Measurements from ENCODE around the gene MYO18A.

MYO18A gene

DNA sequence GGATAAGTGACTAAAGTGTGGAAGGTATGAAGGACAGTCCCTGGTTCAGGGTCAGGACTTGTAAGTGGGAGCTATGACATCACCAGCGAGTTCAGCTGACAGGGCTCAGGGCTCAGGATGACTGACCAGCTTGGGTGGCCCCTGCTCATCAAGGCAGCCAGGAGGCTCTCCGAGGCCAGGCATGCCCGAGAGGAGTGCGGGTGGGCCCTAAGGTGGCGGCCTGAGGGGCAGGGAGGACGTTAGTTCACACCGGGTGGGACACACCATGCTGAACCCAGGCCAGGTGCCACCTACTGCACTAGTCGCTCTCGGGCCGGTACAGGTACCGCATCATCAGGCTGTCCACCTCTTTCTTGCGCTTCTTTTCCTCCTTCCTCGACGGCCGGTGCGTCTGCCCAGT is 100.8 kb downstream of the MYO18A start:
- no peak overlapping the region for H3K4me3 ChIP-seq (replicated peaks in 1 of 2; ENCODE audit: low read depth in 2 of 2, low read length in 2 of 2)
- no peak for DNase-seq (ENCODE audit: low read depth in 2 of 2)
- TF ChIP-seq, protein P1, sequence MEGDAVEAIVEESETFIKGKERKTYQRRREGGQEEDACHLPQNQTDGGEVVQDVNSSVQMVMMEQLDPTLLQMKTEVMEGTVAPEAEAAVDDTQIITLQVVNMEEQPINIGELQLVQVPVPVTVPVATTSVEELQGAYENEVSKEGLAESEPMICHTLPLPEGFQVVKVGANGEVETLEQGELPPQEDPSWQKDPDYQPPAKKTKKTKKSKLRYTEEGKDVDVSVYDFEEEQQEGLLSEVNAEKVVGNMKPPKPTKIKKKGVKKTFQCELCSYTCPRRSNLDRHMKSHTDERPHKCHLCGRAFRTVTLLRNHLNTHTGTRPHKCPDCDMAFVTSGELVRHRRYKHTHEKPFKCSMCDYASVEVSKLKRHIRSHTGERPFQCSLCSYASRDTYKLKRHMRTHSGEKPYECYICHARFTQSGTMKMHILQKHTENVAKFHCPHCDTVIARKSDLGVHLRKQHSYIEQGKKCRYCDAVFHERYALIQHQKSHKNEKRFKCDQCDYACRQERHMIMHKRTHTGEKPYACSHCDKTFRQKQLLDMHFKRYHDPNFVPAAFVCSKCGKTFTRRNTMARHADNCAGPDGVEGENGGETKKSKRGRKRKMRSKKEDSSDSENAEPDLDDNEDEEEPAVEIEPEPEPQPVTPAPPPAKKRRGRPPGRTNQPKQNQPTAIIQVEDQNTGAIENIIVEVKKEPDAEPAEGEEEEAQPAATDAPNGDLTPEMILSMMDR (IDR thresholded peaks at IDR 0.05; ENCODE audit: low read depth, low read length): no peak

DNA sequence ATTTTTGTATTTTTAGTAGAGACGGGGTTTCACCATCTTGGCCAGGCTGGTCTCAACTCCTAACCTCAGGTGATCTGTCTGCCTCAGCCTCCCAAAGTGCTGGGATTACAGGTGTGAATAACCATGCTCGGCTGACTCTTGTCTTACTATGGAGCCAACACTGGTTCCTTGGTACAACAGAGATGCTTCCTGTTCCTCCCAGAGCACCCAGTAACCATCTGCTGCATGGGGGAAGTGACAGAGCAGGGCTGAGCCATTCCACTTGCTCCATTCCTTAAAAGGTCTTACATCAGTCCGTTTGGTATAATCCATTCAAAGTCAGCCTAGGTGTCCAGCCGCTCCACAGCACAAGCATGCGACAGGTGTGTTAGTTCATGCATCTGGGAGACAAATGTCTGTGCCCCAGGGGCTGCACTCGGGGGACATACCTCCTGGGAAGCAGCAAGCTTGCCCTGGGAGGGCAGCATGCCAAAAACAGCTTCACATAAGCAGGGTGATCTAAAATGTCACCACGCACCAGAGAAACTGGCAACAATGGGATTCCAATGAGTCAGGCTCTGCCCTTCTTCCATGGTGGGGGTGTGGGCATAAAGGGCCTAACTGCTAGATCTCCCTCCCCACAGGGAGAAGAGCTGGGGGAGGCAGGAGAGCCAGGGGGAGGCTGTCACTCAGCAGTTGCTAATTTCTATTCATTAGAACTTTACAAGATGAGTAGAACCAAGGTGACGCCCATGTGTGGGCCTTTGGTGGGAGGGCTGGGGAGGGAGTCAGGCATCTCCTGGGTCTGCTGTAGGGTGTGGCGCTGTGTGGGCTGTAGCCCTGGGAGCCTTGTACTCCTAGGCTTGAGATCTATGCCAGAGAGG is 101.8 kb downstream of the MYO18A start:
- peak; percentile 37 to 48 for DNase-seq (ENCODE audit: low read depth in 2 of 2)
- TF ChIP-seq, protein P1 (IDR thresholded peaks at IDR 0.05; ENCODE audit: low read depth, low read length): no peak

DNA sequence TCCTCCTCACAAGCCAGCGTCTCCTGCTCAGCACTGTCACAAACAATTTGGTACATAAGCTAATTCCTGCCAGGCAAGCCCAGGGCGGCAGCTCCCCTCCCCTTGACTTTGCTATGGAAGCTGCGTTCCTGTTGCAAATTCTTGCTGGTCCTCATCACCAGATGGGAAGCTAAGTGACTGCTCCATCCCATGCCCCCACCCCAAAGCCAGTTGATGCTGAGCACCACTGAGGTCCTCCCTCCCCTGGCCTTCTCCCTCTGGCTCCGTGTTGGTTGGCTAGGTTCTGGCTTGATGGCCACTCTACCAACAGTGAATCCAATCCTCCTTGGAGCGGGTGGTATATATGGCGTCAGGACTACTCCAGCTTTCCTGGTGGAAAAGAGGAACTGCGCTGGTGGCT is 102.9 kb downstream of the MYO18A start:
- TF ChIP-seq, protein P1 (IDR thresholded peaks at IDR 0.05; ENCODE audit: low read depth, low read length): no peak
- no peak overlapping the region for H3K4me3 ChIP-seq (replicated peaks in 1 of 2; ENCODE audit: low read depth in 2 of 2, low read length in 2 of 2)

More for the DNA sequence above, 101.8 kb downstream of the MYO18A start:
- H3K4me3 ChIP-seq (replicated peaks in 1 of 2; ENCODE audit: low read depth in 2 of 2, low read length in 2 of 2): no peak overlapping the region

DNA sequence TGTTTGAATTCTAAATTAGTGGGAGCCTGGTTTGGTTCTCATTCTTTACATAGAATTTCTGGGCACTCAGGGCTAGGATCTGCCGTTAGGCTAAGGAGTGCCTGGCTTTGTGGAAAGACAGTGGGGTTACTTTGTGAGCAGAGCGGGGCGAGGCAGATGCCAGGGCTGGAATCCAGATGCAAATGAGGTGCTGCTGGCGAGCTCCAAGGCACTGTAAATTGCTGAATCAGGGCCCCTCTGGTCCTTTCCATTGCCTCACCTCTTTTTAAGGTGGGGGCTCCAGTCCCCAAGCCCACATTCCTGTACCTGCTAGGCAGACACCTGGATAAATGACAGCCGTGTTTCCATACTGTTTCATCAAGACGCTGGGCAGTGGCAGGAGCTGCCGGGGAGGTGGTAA is 103.5 kb downstream of the MYO18A start:
- no peak overlapping the region for H3K4me3 ChIP-seq (replicated peaks in 1 of 2; ENCODE audit: low read depth in 2 of 2, low read length in 2 of 2)
- TF ChIP-seq, protein P1 (IDR thresholded peaks at IDR 0.05; ENCODE audit: low read depth, low read length): no peak
- no peak for DNase-seq (ENCODE audit: low read depth in 2 of 2)

More for the DNA sequence above, 102.9 kb downstream of the MYO18A start:
- no peak for DNase-seq (ENCODE audit: low read depth in 2 of 2)

DNA sequence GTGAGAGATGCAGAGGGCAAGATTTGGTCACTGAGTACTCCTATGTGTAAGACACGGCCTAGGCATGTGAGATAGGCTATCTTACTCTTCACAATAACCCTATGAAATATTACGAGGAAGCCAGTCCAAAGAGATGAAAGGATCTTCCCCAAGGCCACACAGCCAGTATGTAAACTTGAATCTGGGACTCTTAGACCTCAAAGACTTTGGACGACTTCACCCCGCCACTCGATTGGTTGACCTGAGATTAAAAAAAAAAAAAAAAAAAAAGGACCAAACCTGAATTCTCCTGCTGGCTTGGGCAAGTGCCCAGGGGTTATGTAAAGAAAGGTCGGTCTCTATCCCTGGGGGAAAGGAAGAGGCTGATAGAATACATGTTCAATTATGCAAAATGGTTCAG is 104.1 kb downstream of the MYO18A start:
- TF ChIP-seq, protein P1 (IDR thresholded peaks at IDR 0.05; ENCODE audit: low read depth, low read length): no peak
- no peak for DNase-seq (ENCODE audit: low read depth in 2 of 2)
- no peak overlapping the region for H3K4me3 ChIP-seq (replicated peaks in 1 of 2; ENCODE audit: low read depth in 2 of 2, low read length in 2 of 2)

DNA sequence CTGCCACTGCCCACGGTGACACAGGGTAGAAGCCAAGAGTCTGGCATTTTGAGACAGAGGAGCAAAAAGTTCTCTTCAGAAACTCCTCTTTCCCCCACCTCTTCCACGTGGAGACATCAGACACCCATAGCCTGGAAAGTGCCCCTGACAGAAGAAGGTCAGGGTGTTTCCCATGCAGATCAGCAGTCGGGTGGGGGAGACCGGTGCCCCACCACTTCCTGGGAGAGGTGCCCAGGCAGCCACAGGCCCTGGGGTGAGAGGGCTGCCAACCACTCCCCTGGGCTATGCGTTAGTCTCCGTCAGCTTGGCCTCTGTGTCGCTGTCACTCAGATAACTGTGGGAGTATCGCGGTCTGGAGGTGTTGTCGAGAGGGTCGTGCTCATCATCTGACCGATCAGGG is 105.7 kb downstream of the MYO18A start:
- no peak for DNase-seq (ENCODE audit: low read depth in 2 of 2)
- TF ChIP-seq, protein P1 (IDR thresholded peaks at IDR 0.05; ENCODE audit: low read depth, low read length): no peak
- H3K4me3 ChIP-seq (replicated peaks in 1 of 2; ENCODE audit: low read depth in 2 of 2, low read length in 2 of 2): no peak overlapping the region

Data from cardiac fibroblast (primary cell).